ENCODE data around the gene GSG1L2.

- TF ChIP-seq CTCF (IDR thresholded peaks at IDR 0.05; ENCODE audit: low read length), result no peak
- TF ChIP-seq EZH2 (IDR thresholded peaks at IDR 0.05; ENCODE audit: borderline replicate concordance, low read length), result no peak
These were observed 49.2 kb downstream of the GSG1L2 start for GRCh38 chr17:9772658-9773057.
